ENCODE measurements around the gene PYGM. TPM values are rescaled to one million over a fixed set of nuclear protein-coding genes. Genes with fewer than 3 reads are reported as not detected.

Gene PYGM
- total RNA-seq, 2 donors from 2014 or later, result 8.0 to 22.4 TPM

DNA sequence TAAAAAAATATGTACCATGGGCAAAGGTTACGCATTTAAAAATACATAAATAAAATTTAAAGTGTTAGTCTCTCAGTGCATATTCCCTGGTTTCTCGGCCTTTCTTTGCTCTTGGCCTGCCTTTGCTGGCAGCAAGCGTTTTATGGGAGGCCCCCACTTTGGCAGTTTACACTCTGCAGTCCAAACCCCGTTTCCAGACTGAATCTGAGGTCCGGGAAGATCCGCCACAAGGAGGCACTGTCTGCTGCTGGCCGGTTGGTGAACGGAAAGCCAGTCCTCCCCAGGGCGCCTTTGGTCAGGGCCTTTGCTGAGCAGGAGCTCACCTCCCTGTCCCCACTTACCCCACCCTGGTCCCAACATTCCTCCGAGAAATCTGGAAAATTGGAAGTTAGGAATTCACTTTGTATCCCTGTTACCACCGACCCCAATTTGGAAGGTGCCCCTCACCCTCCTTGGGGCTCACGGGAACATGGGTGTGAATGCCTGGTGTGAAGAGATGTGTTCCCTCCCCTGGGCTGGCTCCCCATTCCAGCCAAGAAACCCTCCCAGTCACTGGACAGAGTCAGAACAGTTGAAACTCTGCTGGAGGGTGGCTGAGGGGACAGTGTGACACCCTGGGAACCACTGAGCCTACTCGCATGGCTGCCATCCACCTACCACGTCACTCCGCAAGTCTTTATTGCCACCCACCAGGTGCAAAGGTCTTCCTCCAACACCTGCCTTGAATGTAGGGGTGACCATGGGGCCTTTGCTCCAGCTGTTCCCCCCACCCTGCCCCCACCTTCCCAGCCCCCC lies 27.9 kb upstream of the PYGM start:
- Histone ChIP-seq H3K4me1 (replicated peaks) (no peaks in the 10 kb centered on the region), H3K4me3 (no peak overlapping the region), H3K9me3 (no peaks in the 10 kb centered on the region), H3K27me3 (replicated peaks; ENCODE audit: insufficient read depth) (no peaks in the 10 kb centered on the region), H3K36me3 (no peaks in the 10 kb centered on the region), H3K27ac (no peak overlapping the region)
- 47% methylated on average over 15 of the region's 15 CpGs for WGBS
- DNase-seq (ENCODE audit: low spot score), result peak; percentile 50
- TF ChIP-seq POLR2A (IDR thresholded peaks at IDR 0.05), result no peak
- TF ChIP-seq, protein P1, sequence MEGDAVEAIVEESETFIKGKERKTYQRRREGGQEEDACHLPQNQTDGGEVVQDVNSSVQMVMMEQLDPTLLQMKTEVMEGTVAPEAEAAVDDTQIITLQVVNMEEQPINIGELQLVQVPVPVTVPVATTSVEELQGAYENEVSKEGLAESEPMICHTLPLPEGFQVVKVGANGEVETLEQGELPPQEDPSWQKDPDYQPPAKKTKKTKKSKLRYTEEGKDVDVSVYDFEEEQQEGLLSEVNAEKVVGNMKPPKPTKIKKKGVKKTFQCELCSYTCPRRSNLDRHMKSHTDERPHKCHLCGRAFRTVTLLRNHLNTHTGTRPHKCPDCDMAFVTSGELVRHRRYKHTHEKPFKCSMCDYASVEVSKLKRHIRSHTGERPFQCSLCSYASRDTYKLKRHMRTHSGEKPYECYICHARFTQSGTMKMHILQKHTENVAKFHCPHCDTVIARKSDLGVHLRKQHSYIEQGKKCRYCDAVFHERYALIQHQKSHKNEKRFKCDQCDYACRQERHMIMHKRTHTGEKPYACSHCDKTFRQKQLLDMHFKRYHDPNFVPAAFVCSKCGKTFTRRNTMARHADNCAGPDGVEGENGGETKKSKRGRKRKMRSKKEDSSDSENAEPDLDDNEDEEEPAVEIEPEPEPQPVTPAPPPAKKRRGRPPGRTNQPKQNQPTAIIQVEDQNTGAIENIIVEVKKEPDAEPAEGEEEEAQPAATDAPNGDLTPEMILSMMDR (IDR thresholded peaks at IDR 0.05), result peak; percentile 31 to 70 (median 56)
- intact Hi-C loops (cut with DNase I), result no loop called here

DNA sequence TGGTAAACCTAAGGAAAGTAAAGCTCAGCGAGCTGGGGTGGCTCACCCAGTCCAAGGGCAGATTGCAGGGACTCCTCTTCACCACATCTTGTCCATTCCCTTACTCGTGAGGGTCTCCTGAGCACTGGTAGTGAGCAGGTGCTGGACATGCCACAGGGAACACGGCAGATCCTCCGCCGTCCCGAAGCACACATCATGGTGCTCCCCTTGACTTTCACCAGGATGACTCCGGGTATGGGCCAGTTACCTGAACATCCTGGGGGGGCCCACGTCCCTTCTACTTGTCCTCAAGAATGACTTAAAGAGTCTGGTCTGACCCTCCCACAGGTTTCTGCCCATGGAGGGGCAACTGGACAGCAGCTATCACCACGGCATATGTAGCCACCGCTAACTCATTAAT lies 26.5 kb upstream of the PYGM start:
- no peak for DNase-seq (ENCODE audit: low spot score)

DNA sequence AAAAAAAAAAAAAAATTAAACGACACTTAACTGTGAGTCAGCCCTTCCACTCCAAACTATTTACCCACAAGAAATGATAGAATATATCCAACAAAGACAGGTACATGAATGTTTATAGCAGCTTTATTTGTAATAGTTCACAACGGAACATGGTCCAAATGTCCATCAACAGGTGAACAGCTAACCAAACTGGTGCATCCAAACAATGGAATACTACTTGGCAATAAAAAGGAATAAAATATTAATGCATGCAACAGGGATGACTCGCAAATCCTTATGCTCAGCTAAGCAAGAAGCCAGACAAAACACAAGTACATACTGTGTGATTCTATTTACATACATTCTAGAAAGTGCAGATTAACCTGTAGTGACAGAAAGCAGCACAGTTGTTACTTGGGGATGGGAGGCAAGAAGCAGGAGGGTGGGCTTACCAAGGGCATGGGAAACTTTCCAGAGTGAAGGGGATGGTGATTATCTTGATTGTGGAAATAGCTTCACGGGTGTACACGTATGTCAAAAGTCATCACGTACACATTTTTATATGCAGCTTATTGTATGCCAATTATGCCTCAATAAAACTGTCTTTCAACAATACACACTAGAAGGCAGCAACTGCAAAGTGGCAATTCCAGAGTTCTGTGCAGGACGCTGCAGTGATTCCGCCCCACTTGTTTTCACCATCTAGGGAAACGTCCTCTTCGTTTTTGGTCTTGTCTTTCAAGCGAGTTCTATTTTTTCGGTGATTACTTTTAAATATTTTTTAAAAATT lies 25.2 kb upstream of the PYGM start:
- intact Hi-C loops (cut with DNase I), result no loop called here
- DNase-seq (ENCODE audit: low spot score), result no peak
- Histone ChIP-seq H3K27me3 (replicated peaks; ENCODE audit: insufficient read depth) (no peaks in the 10 kb centered on the region), H3K27ac (no peak overlapping the region), H3K36me3 (no peaks in the 10 kb centered on the region), H3K4me1 (replicated peaks) (no peaks in the 10 kb centered on the region), H3K9me3 (no peaks in the 10 kb centered on the region), H3K4me3 (no peak overlapping the region)
- 67% methylated on average over 12 of the region's 12 CpGs for WGBS
- TF ChIP-seq, protein P1 (IDR thresholded peaks at IDR 0.05), result no peak
- TF ChIP-seq POLR2A (IDR thresholded peaks at IDR 0.05) (no peak), POLR2AphosphoS5 (IDR thresholded peaks at IDR 0.05) (no peak)

More for the DNA sequence above, 26.5 kb upstream of the PYGM start:
- Histone ChIP-seq H3K27me3 (replicated peaks; ENCODE audit: insufficient read depth) (no peaks in the 10 kb centered on the region), H3K4me3 (no peak overlapping the region), H3K4me1 (replicated peaks) (no peaks in the 10 kb centered on the region), H3K27ac (no peak overlapping the region), H3K36me3 (no peaks in the 10 kb centered on the region), H3K9me3 (no peaks in the 10 kb centered on the region)
- 87% methylated on average over 10 of the region's 10 CpGs for WGBS
- no peak for TF ChIP-seq POLR2A (IDR thresholded peaks at IDR 0.05)
- no peak for TF ChIP-seq POLR2AphosphoS5 (IDR thresholded peaks at IDR 0.05)
- TF ChIP-seq, protein P1 (IDR thresholded peaks at IDR 0.05), result no peak
- intact Hi-C loops (cut with DNase I), result no loop called here

DNA sequence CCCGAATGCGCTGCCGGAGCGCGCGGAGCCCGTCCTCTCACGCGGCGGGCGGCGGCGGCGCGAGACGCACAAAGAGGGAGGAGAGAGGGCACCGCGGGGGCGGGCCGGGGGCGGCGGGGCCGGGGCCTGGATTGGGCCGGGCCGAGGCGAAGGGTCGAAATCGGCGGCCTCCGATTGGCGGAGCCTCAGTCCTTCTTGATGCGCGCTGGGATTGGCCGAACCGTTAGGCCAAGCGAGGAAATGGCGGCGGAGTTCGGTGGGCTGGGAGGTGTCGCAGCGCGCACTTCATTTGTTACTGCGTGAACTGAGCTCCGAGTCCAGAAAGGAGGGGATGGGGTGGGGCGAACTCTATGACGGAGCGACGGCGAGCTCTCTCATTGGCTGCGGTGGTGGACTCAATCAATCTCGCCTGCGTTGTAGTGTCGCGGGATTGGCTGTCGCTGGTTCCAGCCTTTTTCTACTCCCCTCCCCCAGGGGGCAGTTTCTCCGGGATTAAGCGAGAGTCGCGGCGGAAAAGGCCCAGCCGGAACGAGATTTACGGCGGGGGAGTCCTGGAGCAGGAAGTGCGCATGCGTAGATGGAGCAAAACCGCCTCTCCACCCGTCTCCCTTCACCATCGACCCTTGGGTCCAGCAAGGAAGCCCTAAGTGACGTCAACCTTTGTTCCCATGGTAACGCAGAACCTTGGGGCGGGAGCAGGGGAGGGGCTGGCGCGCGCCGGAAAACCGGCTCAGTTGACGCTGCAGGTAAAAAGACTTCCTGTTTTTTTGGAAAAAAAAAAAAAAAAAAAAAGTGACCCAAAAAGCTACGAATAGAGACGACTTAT lies 18.9 kb upstream of the PYGM start, which contains the start of gene SF1:
TSS of gene SF1 (minus strand) at position 70 of the 826 bp plus-strand sequence. CDS start 150 bp downstream, outside the sequence.
- Histone ChIP-seq H3K4me3 (peak within 1 kb of the TSS; percentile 99 to 100), H3K9me3 (no peaks in the 10 kb centered on the region), H3K27me3 (replicated peaks; ENCODE audit: insufficient read depth) (no peaks in the 10 kb centered on the region), H3K36me3 (peaks cover 8 to 20% of the 10 kb centered on the region in 2 donors), H3K27ac (peak within 1 kb of the TSS; percentile 99 to 100), H3K4me1 (replicated peaks) (peaks cover 7% of the 10 kb centered on the region)
- TF ChIP-seq, protein P1 (IDR thresholded peaks at IDR 0.05), result peak in 3 of 4 experiments; percentile 26 to 68 (median 46)
- TF ChIP-seq POLR2A (IDR thresholded peaks at IDR 0.05) (peak; percentile 90), POLR2AphosphoS5 (IDR thresholded peaks at IDR 0.05) (peak; percentile 97)
- peak; percentile 100 for DNase-seq (ENCODE audit: low spot score)
- intact Hi-C loops (cut with DNase I), result loop anchor here (5.0 kb wide), 1 partner anchor 36 kb away; the partner anchor contains the start of gene RASGRP2
- under 1% methylated on average over 68 of the region's 80 CpGs for WGBS

All from prostate gland (tissue), 2 donors.